ENCODE results near the gene NAT9.

DNA sequence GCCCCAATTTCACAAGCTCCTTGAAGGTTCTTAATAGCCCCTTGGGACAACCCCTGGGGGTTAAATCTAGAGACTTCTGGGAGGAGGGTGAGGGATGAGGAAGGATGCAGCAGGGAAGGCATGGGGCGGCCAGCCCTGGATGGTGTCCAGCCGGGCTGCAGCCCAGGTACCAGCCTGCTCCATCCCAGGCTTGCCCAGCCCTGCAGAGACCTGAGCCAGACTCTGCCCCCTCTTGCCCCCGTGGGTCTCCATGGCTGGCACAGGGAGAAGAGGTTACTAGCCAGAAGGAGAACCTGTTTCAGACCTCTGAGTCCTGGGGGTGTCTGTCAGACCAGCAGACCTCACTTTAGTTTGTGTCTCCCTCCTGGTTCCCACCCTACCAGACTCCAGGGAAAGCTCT, 19.3 kb downstream of the NAT9 start:
- TF ChIP-seq EZH2 (IDR thresholded peaks at IDR 0.05; ENCODE audit: borderline replicate concordance), result no peak
- no peak for TF ChIP-seq CTCF (IDR thresholded peaks at IDR 0.05; ENCODE audit: poor library complexity)
